ENCODE data around the gene CDC45.

DNA sequence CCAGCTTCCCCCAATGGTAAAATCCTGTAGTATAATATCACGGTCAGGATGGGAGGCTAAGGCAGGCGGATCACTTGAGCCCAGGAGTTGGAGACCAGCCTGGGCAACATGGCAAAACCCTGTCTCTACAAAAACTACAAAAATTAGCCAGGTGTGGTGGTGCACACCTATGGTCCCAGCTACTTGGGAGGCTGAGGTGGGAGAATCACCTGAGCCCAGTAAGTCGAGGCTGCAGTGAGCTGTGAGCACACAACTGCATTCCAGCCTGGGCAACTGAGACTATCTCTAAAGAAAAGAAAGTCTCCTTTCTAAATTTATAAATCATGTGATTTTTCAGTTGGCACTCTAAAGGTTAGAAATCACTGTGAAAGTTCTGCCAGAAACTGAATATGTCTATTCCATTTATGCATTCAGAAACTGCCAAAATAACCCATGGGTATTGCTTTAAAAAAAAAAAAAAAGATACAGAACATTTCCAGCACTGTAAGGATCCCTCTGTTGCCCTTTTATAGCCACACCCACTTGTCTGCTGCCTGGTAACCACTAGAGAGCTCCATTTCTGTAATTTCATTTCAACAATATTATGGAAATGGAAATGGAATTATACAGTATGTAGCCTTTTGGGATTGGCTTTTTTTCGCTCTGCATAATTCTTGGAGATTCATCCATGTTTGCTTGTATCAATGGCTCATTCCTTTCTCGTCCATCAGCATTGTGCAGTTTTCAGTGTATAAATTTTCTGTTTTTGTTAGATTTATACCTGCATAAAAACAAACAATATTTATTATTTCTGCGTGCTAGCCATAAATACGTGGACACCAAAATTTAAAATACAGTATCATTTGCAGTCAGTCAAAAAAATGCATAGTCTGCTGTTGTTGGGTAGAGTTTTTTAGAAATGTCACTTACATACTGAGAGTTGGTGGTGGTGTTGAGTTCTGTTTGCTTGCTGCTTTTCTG, 9.4 kb downstream of the CDC45 start:
- TF ChIP-seq, protein P1, sequence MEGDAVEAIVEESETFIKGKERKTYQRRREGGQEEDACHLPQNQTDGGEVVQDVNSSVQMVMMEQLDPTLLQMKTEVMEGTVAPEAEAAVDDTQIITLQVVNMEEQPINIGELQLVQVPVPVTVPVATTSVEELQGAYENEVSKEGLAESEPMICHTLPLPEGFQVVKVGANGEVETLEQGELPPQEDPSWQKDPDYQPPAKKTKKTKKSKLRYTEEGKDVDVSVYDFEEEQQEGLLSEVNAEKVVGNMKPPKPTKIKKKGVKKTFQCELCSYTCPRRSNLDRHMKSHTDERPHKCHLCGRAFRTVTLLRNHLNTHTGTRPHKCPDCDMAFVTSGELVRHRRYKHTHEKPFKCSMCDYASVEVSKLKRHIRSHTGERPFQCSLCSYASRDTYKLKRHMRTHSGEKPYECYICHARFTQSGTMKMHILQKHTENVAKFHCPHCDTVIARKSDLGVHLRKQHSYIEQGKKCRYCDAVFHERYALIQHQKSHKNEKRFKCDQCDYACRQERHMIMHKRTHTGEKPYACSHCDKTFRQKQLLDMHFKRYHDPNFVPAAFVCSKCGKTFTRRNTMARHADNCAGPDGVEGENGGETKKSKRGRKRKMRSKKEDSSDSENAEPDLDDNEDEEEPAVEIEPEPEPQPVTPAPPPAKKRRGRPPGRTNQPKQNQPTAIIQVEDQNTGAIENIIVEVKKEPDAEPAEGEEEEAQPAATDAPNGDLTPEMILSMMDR (IDR thresholded peaks at IDR 0.05) = no peak
- TF ChIP-seq EZH2 (IDR thresholded peaks at IDR 0.05) = no peak

All from neural progenitor cell (in vitro differentiated cells).